ENCODE data around the gene TET1. TPM values are rescaled to one million over a fixed set of nuclear protein-coding genes. Genes with fewer than 3 reads are reported as not detected.
A peak's percentile ranks its signal among the peaks of the same experiment; 100 is the strongest.

The TET1 gene
- total RNA-seq, 1 experiment from 2014 or later = 2.4 TPM

DNA sequence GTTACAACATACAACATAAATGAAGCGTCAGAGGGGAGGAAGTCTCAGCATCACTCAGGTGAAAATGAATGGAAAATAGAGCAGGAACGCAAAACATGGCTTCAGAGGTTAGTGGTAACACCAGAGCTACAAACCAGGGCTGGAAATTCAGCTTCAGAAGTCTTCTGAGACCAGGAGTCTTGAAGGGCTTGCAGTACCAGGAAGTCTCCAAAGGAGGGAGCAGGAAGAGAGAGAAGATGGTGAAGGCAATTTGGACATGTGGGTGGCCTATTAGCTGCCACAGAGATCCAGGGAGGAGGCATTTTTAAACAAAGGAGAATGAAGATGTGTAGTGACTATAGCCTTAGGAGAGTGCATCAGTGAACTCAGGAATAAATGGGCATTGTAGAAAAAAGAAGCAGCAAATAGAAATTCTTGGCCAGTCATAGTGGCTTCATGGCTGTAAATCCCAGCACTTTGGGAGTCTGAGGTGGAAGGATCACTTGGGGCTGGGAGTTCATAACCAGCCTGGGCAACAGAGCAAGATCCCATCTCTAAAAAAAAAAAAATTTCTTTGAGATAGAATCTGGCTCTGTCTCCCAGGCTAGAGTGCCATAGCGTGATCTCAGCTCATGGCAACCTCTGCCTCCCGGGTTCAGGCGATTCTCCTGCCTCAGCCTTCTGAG is 9.3 kb upstream of the TET1 start:
- no peaks in the 10 kb centered on the region for H4K20me1 ChIP-seq (ENCODE audit: insufficient read depth)
- H3K27ac ChIP-seq = no peak overlapping the region
- no peaks in the 10 kb centered on the region for H3K27me3 ChIP-seq (ENCODE audit: insufficient read depth, low read depth)
- H3K4me2 ChIP-seq = no peak overlapping the region
- no TSS peak for BruUV-seq (replicated peaks)
- peaks cover 18% of the 10 kb centered on the region for H3K4me1 ChIP-seq (replicated peaks; ENCODE audit: insufficient read depth)
- DNase-seq = peak in 1 of 2 experiments; percentile 49
- H3K36me3 ChIP-seq (ENCODE audit: low read depth) = no peaks in the 10 kb centered on the region
- no peaks in the 10 kb centered on the region for H3K79me2 ChIP-seq (ENCODE audit: low read depth)
- H2AFZ ChIP-seq = no peak overlapping the region
- peaks cover 19% of the 10 kb centered on the region for H3F3A ChIP-seq (ENCODE audit: insufficient read depth, low read depth)
- intact Hi-C loops (cut with micrococcal nuclease; ENCODE audit: unreplicated experiment) = loop anchor here (2.0 kb wide), 1 partner anchor 170 kb away; the partner anchor contains the start of gene CCAR1
- ChIA-PET POLR2A (ENCODE audit: unreplicated experiment) (interaction anchor here (0.5 kb wide), 1 partner anchor 145 kb away, joined by 3 read pairs; no protein-coding TSS in a partner anchor), CTCF (interaction anchor here (0.6 to 0.8 kb wide), 3 partner anchors 21 to 180 kb away, joined by 3 to 5 read pairs (median 4); no protein-coding TSS in a partner anchor)
- H3K9me3 ChIP-seq (ENCODE audit: insufficient read depth, low read depth) = no peaks in the 10 kb centered on the region
- H3K4me3 ChIP-seq = no peak overlapping the region
- TF ChIP-seq EZH2 (IDR thresholded peaks at IDR 0.05; ENCODE audit: low read depth) (no peak), CTCF (conservative IDR thresholded peaks at IDR 0.05) (peak; percentile 79)
- H3K9me2 ChIP-seq (ENCODE audit: insufficient read depth) = no peaks in the 10 kb centered on the region; the same call in 1 of the 2 replicates

DNA sequence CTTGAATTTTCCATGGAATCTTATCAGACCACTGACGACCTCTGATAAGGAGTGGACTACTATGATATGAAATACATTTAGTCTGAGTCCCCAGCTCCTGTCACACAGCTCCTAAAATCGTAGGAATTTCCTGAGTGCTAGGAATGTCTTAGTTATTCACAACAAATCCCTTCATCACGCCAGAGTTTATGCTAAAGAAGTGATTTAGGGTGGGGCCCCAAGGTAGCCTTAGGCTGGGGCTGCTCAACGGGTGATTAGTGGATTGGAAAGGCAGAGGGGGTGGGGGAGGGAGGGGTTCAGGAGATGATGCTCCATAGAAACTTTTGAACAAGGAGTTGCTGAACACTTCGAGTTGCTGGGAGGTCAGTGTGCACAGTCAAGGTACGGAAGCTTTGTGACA is 7.0 kb upstream of the TET1 start:
- H2AFZ ChIP-seq = no peak overlapping the region
- peaks cover 18% of the 10 kb centered on the region for H3K4me1 ChIP-seq (replicated peaks; ENCODE audit: insufficient read depth)
- H3K27ac ChIP-seq = no peak overlapping the region
- H3K9me3 ChIP-seq (ENCODE audit: insufficient read depth, low read depth) = no peaks in the 10 kb centered on the region
- no peaks in the 10 kb centered on the region; the same call in 1 of the 2 replicates for H3K9me2 ChIP-seq (ENCODE audit: insufficient read depth)
- no TSS peak for BruUV-seq (replicated peaks)
- H4K20me1 ChIP-seq (ENCODE audit: insufficient read depth) = no peaks in the 10 kb centered on the region
- H3F3A ChIP-seq (ENCODE audit: insufficient read depth, low read depth) = peaks cover 22% of the 10 kb centered on the region
- CTCF ChIA-PET = no interaction called here
- no peaks in the 10 kb centered on the region for H3K79me2 ChIP-seq (ENCODE audit: low read depth)
- no peak for DNase-seq
- intact Hi-C loops (cut with micrococcal nuclease; ENCODE audit: unreplicated experiment) = no loop called here
- H3K36me3 ChIP-seq (ENCODE audit: low read depth) = no peaks in the 10 kb centered on the region
- no peaks in the 10 kb centered on the region for H3K27me3 ChIP-seq (ENCODE audit: insufficient read depth, low read depth)
- POLR2A ChIA-PET (ENCODE audit: unreplicated experiment) = interaction anchor here (0.5 kb wide), 1 partner anchor 8 kb away, joined by 18 read pairs; no protein-coding TSS in a partner anchor
- H3K4me3 ChIP-seq = no peak overlapping the region
- TF ChIP-seq CTCF (conservative IDR thresholded peaks at IDR 0.05) = no peak
- no peak for TF ChIP-seq EZH2 (IDR thresholded peaks at IDR 0.05; ENCODE audit: low read depth)
- H3K4me2 ChIP-seq = no peak overlapping the region

DNA sequence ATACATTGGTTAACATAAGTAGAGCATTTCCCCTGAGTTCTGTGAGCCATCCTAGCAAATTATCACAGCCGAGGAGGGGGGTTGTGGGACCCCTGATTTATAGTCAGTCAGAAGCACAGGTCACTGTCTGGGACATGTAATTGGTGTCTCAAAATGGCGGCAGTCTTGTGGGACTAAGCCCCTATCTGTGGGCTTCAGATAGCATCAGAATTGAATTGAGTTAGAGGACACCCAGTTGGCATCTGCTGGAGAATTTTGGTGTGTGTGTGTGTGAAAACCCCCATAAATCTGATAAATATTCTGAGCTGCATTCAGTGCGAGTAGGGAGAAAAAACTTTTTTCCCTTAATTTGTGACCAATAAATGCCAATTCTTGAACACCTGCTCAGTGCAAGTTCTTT is 6.5 kb upstream of the TET1 start:
- Histone ChIP-seq H3K9me3 (ENCODE audit: insufficient read depth, low read depth) (no peaks in the 10 kb centered on the region), H3F3A (ENCODE audit: insufficient read depth, low read depth) (peaks cover 22% of the 10 kb centered on the region), H3K27ac (no peak overlapping the region), H3K79me2 (ENCODE audit: low read depth) (no peaks in the 10 kb centered on the region), H3K4me1 (replicated peaks; ENCODE audit: insufficient read depth) (peaks cover 17% of the 10 kb centered on the region), H2AFZ (no peak overlapping the region), H3K4me3 (no peak overlapping the region), H3K4me2 (no peak overlapping the region), H3K27me3 (ENCODE audit: insufficient read depth, low read depth) (no peaks in the 10 kb centered on the region), H4K20me1 (ENCODE audit: insufficient read depth) (no peaks in the 10 kb centered on the region), H3K9me2 (ENCODE audit: insufficient read depth) (no peaks in the 10 kb centered on the region; the same call in 1 of the 2 replicates), H3K36me3 (ENCODE audit: low read depth) (no peaks in the 10 kb centered on the region)
- BruUV-seq (replicated peaks) = no TSS peak
- intact Hi-C loops (cut with micrococcal nuclease; ENCODE audit: unreplicated experiment) = no loop called here
- TF ChIP-seq EZH2 (IDR thresholded peaks at IDR 0.05; ENCODE audit: low read depth) = no peak
- no peak for TF ChIP-seq CTCF (conservative IDR thresholded peaks at IDR 0.05)
- DNase-seq = no peak
- ChIA-PET POLR2A (ENCODE audit: unreplicated experiment) (no interaction called here), CTCF (interaction anchor here (0.6 kb wide), 1 partner anchor 694 kb away, joined by 3 read pairs; no protein-coding TSS in a partner anchor)

All from PC-9 (cell line).